ENCODE data around the gene MAFG.

MAFG gene

DNA sequence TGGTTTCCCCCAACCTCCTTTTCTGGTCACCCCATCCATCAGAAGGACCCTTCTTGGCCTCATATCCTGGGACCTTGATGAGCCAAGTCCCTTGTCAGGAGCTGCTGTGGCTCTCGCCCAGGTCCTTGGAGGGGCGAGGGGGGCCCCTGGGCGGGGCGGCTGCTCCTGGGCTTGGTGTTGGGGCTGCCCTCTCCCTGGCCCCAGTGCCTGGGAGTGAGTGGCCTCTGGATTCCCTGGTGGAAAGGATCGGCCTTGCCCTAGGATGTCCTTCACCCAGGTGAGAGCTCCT, 39.7 kb upstream of the MAFG start:
- Histone ChIP-seq H3K27me3 (ENCODE audit: insufficient read depth, insufficient read length) (peaks cover 30% of the 10 kb centered on the region), H3K4me1 (ENCODE audit: insufficient read depth, insufficient read length) (peaks cover 17% of the 10 kb centered on the region), H3K4me3 (ENCODE audit: insufficient read length, low read depth) (no peak overlapping the region), H3K36me3 (ENCODE audit: insufficient read depth, insufficient read length, low read length) (no peaks in the 10 kb centered on the region), H3K9ac (ENCODE audit: insufficient read length, low read depth) (peak overlapping the region; percentile 64), H3K9me3 (ENCODE audit: insufficient read depth, low read length) (0 out of 2 replicates have a peak, but pooled peaks cover 2% of the 10 kb centered on the region)
- no peak for DNase-seq (ENCODE audit: low read depth, low spot score)
- no peak for TF ChIP-seq YY1 (IDR thresholded peaks at IDR 0.05; ENCODE audit: insufficient read depth, insufficient read length)
- no peak for TF ChIP-seq SUZ12 (IDR thresholded peaks at IDR 0.05; ENCODE audit: extremely low read depth, insufficient read depth, insufficient read length)
- TF ChIP-seq ZNF274 (IDR thresholded peaks at IDR 0.05; ENCODE audit: low read depth, low read length) = no peak

DNA sequence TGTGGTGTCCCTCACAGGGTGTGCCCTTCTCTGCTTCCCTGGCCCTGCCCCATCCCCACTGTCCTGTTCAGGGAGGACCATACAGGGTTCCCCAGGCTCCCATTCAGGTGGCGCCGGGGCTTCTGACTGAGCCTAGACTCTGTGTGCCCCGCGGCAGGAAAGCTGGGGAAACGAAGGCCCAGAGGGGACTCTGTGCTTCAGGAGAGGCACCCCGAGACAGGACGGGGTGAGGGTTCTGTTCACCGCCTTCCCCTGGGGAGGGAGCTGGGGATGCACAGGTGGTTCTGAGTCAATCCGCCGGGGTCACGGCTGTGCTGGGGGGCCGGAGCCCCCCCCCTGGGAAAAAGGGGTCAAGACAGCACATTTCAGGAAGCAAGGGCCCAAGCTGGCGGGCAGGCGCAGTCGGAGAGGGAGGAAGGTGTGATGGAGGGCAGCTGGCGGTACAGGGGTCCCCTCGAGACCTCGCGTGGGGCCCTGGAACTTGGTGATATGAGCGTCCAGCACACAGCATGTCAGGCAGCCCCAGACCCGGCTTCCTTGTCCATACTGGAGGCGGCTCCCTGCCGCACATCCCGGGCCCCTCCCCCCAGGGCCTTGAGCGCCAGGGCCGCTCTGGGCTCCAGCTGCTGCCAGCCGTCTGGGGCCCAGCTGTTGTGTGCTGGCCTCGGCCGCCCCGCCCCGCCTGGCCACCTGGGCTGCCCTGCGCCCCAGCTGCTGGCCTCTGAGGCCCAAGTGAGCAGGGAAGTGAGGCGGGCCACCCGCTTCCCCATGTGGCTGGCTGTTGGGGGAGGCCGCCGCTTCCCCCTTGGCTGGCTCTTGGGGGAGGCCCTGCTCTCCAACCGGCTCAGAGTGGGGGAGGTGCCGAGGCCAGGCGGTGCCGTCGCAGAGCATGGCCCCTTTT, 39.1 kb upstream of the MAFG start:
- DNase-seq (ENCODE audit: low read depth, low spot score) = no peak
- Histone ChIP-seq H3K36me3 (ENCODE audit: insufficient read depth, insufficient read length, low read length) (no peaks in the 10 kb centered on the region), H3K4me3 (ENCODE audit: insufficient read length, low read depth) (no peak overlapping the region), H3K4me1 (ENCODE audit: insufficient read depth, insufficient read length) (peaks cover 21% of the 10 kb centered on the region), H3K9me3 (ENCODE audit: insufficient read depth, low read length) (no peaks in the 10 kb centered on the region), H3K27me3 (ENCODE audit: insufficient read depth, insufficient read length) (peaks cover 36% of the 10 kb centered on the region), H3K9ac (ENCODE audit: insufficient read length, low read depth) (peak overlapping the region; percentile 64)
- TF ChIP-seq SUZ12 (IDR thresholded peaks at IDR 0.05; ENCODE audit: extremely low read depth, insufficient read depth, insufficient read length) (no peak), YY1 (IDR thresholded peaks at IDR 0.05; ENCODE audit: insufficient read depth, insufficient read length) (no peak), ZNF274 (IDR thresholded peaks at IDR 0.05; ENCODE audit: low read depth, low read length) (no peak)

DNA sequence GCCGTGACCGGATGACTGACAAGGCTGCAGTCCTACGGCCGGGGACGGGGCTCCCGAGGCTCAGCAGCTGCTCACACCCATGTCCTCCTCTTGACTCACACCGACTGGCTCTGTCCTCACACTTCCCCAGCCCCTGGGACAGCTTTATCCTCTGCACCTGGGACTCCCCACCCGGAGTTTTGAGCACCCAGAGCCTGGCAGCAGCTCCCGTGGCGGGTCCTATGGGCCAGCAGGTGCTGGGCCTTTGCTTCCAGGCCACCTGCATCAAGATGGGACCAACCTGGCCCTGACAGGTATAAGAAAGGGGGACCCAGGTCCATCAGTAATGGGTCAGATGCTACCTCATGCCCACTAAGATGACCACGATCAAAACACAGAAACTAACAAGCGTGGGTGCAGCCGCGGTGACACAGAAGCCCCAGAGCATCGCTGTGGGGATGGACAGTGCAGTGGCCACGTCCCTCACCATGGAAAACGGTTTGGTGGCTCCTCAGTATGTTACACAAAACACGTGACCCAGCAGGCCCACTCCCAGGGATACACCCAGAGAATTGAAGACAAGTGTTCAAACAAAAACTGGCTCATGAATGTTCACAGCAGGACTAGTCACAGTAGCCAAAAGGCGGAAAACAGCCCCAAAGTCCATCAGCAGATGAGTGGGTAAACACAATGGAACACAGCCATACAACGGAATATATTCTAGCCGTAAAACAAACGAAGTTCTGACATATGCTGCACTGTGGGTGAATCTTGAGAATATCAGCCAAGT, 36.7 kb upstream of the MAFG start:
- no peaks in the 10 kb centered on the region; the same call in 1 of the 2 replicates for H3K9me3 ChIP-seq (ENCODE audit: insufficient read depth, low read length)
- no peak overlapping the region for H3K4me3 ChIP-seq (ENCODE audit: insufficient read length, low read depth)
- no peaks in the 10 kb centered on the region for H3K36me3 ChIP-seq (ENCODE audit: insufficient read depth, insufficient read length, low read length)
- no peak overlapping the region for H3K9ac ChIP-seq (ENCODE audit: insufficient read length, low read depth)
- TF ChIP-seq ZNF274 (IDR thresholded peaks at IDR 0.05; ENCODE audit: low read depth, low read length) = no peak
- TF ChIP-seq SUZ12 (IDR thresholded peaks at IDR 0.05; ENCODE audit: extremely low read depth, insufficient read depth, insufficient read length) = no peak
- TF ChIP-seq YY1 (IDR thresholded peaks at IDR 0.05; ENCODE audit: insufficient read depth, insufficient read length) = no peak
- peaks cover 22% of the 10 kb centered on the region for H3K4me1 ChIP-seq (ENCODE audit: insufficient read depth, insufficient read length)
- H3K27me3 ChIP-seq (ENCODE audit: insufficient read depth, insufficient read length) = peaks cover 48% of the 10 kb centered on the region
- no peak for DNase-seq (ENCODE audit: low read depth, low spot score)

DNA sequence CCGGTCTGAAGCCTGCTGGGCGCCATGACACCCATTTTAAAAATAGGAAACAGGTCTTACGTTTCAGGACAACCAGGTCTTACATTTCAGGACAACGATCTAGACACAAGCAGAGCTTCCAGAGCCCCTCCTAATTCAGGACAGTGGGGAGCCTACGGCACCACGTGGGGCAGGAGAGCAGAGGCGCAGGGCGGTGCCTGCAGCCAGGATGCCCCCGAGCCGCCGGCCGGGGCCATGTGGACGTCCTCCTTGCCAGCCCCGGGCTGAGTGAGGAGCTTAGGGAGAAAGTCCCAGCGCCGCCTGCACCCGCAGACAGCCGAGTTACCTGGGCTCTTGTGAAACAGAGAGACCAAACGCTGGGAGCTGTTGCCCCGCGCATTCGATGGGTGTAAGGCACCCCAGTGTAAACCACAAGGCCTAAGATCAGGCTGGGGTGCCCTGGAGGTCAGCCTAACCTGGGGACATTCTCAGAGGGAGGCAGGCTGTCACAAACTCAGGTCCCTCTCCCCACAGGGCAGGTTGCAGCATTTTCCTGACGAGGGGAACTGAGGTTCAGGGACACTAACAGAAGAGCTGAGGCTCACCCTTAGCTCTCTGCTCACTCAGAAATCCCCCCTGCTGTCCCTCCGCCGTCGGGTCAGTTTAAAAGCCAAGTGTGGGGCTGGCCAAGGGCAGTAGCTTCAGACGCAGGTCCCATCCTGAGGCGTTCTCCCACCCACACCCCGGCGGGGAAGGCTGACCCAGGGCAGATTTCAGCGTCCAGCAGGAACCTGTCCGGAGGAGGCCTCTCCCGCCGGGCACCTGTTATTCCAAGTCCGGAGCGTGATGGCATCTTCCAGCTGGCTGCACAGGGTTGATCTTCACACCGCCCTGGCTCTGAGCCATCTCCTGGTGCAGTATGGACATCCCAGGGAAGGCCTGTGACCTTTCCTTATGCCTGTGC, 35.2 kb upstream of the MAFG start:
- TF ChIP-seq YY1 (IDR thresholded peaks at IDR 0.05; ENCODE audit: insufficient read depth, insufficient read length) = no peak
- no peak for TF ChIP-seq ZNF274 (IDR thresholded peaks at IDR 0.05; ENCODE audit: low read depth, low read length)
- TF ChIP-seq SUZ12 (IDR thresholded peaks at IDR 0.05; ENCODE audit: extremely low read depth, insufficient read depth, insufficient read length) = no peak
- H3K36me3 ChIP-seq (ENCODE audit: insufficient read depth, insufficient read length, low read length) = peaks cover 14% of the 10 kb centered on the region
- H3K9me3 ChIP-seq (ENCODE audit: insufficient read depth, low read length) = peaks cover 9% of the 10 kb centered on the region; the same call in 1 of the 2 replicates
- peaks cover 63% of the 10 kb centered on the region for H3K27me3 ChIP-seq (ENCODE audit: insufficient read depth, insufficient read length)
- peak overlapping the region; percentile 64 for H3K9ac ChIP-seq (ENCODE audit: insufficient read length, low read depth)
- H3K4me3 ChIP-seq (ENCODE audit: insufficient read length, low read depth) = no peak overlapping the region
- no peak for DNase-seq (ENCODE audit: low read depth, low spot score)
- H3K4me1 ChIP-seq (ENCODE audit: insufficient read depth, insufficient read length) = peaks cover 29% of the 10 kb centered on the region

DNA sequence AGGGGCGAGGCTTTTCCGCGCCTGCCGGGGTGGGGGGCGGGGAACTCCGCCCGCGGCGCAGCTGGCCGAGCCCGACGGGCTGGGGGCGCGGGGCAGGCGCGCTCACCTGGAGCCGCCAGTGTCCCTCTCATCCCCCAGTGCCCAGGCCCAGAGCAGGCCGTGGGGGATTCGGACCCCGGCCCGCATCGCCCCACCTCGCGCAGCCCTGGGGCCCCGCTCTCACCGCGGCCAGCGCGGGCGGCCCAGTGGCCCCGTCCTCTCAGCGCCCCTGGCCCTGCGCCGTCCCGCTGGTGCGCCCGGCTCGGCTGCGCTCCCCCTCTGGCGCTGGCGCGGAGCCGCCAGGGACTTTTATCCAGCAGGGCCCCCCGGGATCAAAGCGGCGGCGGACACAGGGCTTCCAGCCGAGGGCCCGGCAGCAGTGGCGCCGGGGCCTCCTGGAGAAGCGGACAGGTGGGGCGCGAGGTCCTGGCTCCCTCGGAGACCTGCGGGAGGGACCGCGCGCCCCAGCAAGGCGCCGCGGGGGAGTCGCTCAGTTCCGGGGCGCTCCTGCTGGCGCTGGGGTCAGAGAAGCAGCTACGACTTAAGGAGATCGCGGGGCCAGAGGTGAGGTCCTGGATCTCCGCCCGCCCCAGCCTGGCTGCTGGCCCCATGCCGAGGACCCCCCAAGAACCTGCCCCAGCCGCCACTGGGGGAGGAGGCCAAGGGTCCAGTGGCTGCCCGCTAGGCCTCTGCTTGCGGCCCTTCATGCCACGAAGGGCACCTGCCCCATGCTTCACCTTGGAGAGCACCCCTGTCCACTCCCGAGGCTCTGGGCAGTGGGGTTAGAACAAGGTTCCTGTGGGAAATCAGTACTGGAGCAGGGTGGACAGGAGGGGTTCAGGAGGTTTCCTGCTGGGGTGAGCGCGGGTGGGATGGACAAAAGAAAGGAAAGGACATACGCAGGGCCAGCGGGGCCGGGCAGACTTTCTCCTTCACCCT, 34.3 kb upstream of the MAFG start:
- Histone ChIP-seq H3K9me3 (ENCODE audit: insufficient read depth, low read length) (peaks cover 9% of the 10 kb centered on the region; the same call in 1 of the 2 replicates), H3K36me3 (ENCODE audit: insufficient read depth, insufficient read length, low read length) (peaks cover 16% of the 10 kb centered on the region), H3K9ac (ENCODE audit: insufficient read length, low read depth) (peak overlapping the region; percentile 64), H3K4me1 (ENCODE audit: insufficient read depth, insufficient read length) (peaks cover 23% of the 10 kb centered on the region), H3K27me3 (ENCODE audit: insufficient read depth, insufficient read length) (peaks cover 61% of the 10 kb centered on the region), H3K4me3 (ENCODE audit: insufficient read length, low read depth) (peak overlapping the region; percentile 28)
- DNase-seq (ENCODE audit: low read depth, low spot score) = no peak
- TF ChIP-seq SUZ12 (IDR thresholded peaks at IDR 0.05; ENCODE audit: extremely low read depth, insufficient read depth, insufficient read length) = no peak
- no peak for TF ChIP-seq YY1 (IDR thresholded peaks at IDR 0.05; ENCODE audit: insufficient read depth, insufficient read length)

DNA sequence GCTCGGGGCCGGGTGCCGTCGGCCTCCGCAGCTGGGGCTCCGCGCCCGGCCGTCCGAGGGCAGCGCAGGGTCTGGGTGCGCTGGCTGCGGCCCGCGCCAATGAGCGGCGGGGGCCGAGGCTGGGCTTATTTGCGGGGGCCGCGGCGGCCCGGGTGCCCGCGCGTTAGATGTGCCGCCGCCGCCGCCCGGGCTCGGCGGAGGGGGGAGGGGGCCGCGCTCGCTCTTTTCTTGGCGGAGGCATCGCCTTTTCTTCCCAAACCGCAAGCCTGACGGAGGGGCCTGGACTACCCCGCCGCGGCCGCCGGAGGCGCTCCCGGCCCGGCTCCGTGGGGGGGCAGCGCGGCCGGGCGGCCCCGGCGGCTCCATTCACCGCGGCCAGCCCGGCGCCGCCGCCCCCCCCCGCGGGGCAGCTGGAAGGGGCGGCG, 33.6 kb upstream of the MAFG start, which contains the start of gene NOTUM:
NOTUM (minus strand) TSS at position 101 of the 425 bp plus-strand sequence. CDS start 278 bp downstream, outside the sequence.
- TF ChIP-seq SUZ12 (IDR thresholded peaks at IDR 0.05; ENCODE audit: extremely low read depth, insufficient read depth, insufficient read length) = no peak
- TF ChIP-seq YY1 (IDR thresholded peaks at IDR 0.05; ENCODE audit: insufficient read depth, insufficient read length) = no peak
- TF ChIP-seq ZNF274 (IDR thresholded peaks at IDR 0.05; ENCODE audit: low read depth, low read length) = no peak
- peaks cover 19% of the 10 kb centered on the region for H3K4me1 ChIP-seq (ENCODE audit: insufficient read depth, insufficient read length)
- H3K9me3 ChIP-seq (ENCODE audit: insufficient read depth, low read length) = peaks cover 9% of the 10 kb centered on the region; the same call in 1 of the 2 replicates
- no peak for DNase-seq (ENCODE audit: low read depth, low spot score)
- peaks cover 57% of the 10 kb centered on the region for H3K27me3 ChIP-seq (ENCODE audit: insufficient read depth, insufficient read length)
- peak within 1 kb of the TSS; percentile 54 for H3K4me3 ChIP-seq (ENCODE audit: insufficient read length, low read depth)
- H3K9ac ChIP-seq (ENCODE audit: insufficient read length, low read depth) = peak within 1 kb of the TSS; percentile 64
- H3K36me3 ChIP-seq (ENCODE audit: insufficient read depth, insufficient read length, low read length) = peaks cover 17% of the 10 kb centered on the region

Data from NT2/D1 (cell line).